Forelimb muscle (tissue), 1 donor: ENCODE results near the gene FCAMR. TPM values are rescaled to one million over a fixed set of nuclear protein-coding genes. Genes with fewer than 3 reads are reported as not detected.

Source experiments
- DNase-seq: peaks from one replicate; pipeline ENCODE4 v3.0.0-alpha.2; 2013; ENCODE audit warnings: low read depth
- polyA plus RNA-seq: library from polyadenylated mRNA; unstranded; fragments of 120-200 nt; gene quantifications from one replicate; pipeline ENCODE4 v1.2.1, GENCODE V29; 2013; ENCODE audit not compliant: insufficient read length

The FCAMR gene
- polyA plus RNA-seq, 1 donor = not detected

GRCh38 chr1:206909161-206909882 lies 60.9 kb downstream of the FCAMR start:
- DNase-seq = no peak

- no peak for DNase-seq
Measured at GRCh38 chr1:206908038-206908437, 62.2 kb downstream of the FCAMR start.

Other genes starting within 250 kb of the FCAMR start
- gene IL19, start 199.7 kb downstream of the FCAMR start, polyA plus RNA-seq = not detected
- 0.49 TPM for gene IL10, start 198.0 kb downstream of the FCAMR start, polyA plus RNA-seq
- not detected for gene IL20, start 104.8 kb downstream of the FCAMR start, polyA plus RNA-seq
- 0.14 TPM for gene IL24, start 73.0 kb downstream of the FCAMR start, polyA plus RNA-seq
- gene FCMR, start 48.5 kb downstream of the FCAMR start, polyA plus RNA-seq = 1.2 TPM
- gene PIGR, start 24.0 kb downstream of the FCAMR start, polyA plus RNA-seq = not detected
- gene C1orf116, start 62.3 kb upstream of the FCAMR start, polyA plus RNA-seq = 0.08 TPM
- 6.8 TPM for gene YOD1, start 80.7 kb upstream of the FCAMR start, polyA plus RNA-seq
- 8.8 TPM for gene PFKFB2, start 82.8 kb upstream of the FCAMR start, polyA plus RNA-seq
- gene C4BPB, start 118.4 kb upstream of the FCAMR start, polyA plus RNA-seq = 0.18 TPM
- gene C4BPA, start 133.8 kb upstream of the FCAMR start, polyA plus RNA-seq = 0.47 TPM